Sigmoid colon (tissue), 4 donors: Measurements from ENCODE around the gene JAZF1.

Source experiments
- CTCF ChIP-seq, 4 experiments: fragments of 450-650 bp in 3 of 4; fragments of 200-600 bp in 1 of 4; IDR thresholded peaks; one replicate each; pipeline ENCODE4 v1.5.1; 2016 to 2019; ENCODE audit warnings: antibody characterized with exemption in 4 of 4, mild to moderate bottlenecking in 3 of 4, moderate library complexity in 2 of 4
- EP300 ChIP-seq, 4 donors: sonication (generic); formaldehyde crosslinking; IDR thresholded peaks; one replicate each; pipeline ENCODE4 v1.6.1; 2017; ENCODE audit warnings: antibody characterized with exemption in 4 of 4
- POLR2A ChIP-seq, 2 donors: fragments of 450-650 bp; IDR thresholded peaks; one replicate each; pipeline ENCODE4 v1.6.1; 2016; ENCODE audit warnings: antibody characterized with exemption in 2 of 2, mild to moderate bottlenecking in 2 of 2, moderate library complexity in 2 of 2

GRCh38 chr7:28108747-28109146 is 71.8 kb downstream of the JAZF1 start:
- TF ChIP-seq POLR2A (IDR thresholded peaks at IDR 0.05) (no peak), EP300 (IDR thresholded peaks at IDR 0.05) (no peak), CTCF (IDR thresholded peaks at IDR 0.05) (no peak)
